KBM-7 (cell line): ENCODE measurements around the gene NTN4.
A peak's percentile ranks its signal among the peaks of the same experiment; 100 is the strongest.
"Not testable (repeated sequence)": the region's sequence is repeated elsewhere in the genome, so short reads cannot be mapped to it uniquely, and the experiment has no call there.

Experiments used
- DNase-seq: peaks from one replicate; pipeline ENCODE4 v3.0.0-alpha.2; 2015
- in situ Hi-C: fragments of 300-500 bp; cut with MboI; formaldehyde crosslinking; loops from 2 replicates; pipeline ENCODE4 v1.14.3; 2020; ENCODE audit warnings: low sequenced_read_pairs, low pct_unique_long_range_greater_than_20kb, mixed read lengths

NTN4 gene

GRCh38 chr12:95802482-95803270, 12.1 kb upstream of the NTN4 start:
- in situ Hi-C loops: no loop called here
- no peak for DNase-seq

- in situ Hi-C loops: no loop called here
- no peak for DNase-seq
These were observed 6.4 kb upstream of the NTN4 start for GRCh38 chr12:95796982-95797289.

- in situ Hi-C loops: no loop called here
- DNase-seq: no peak
These were observed 5.8 kb upstream of the NTN4 start for GRCh38 chr12:95796225-95796981.

- in situ Hi-C loops: no loop called here
- DNase-seq: peak; percentile 34
These were observed 619 bp upstream of the NTN4 start for GRCh38 chr12:95790917-95791849.

GRCh38 chr12:95789126-95790032, 1.2 kb downstream of the NTN4 start:
- no peak for DNase-seq

GRCh38 chr12:95788637-95789036, 1.9 kb downstream of the NTN4 start:
- no peak for DNase-seq
- in situ Hi-C loops: no loop called here

More at GRCh38 chr12:95789126-95790032, 1.2 kb downstream of the NTN4 start:
- in situ Hi-C loops: no loop called here

GRCh38 chr12:95787274-95787818, 3.2 kb downstream of the NTN4 start:
- no peak for DNase-seq
- in situ Hi-C loops: no loop called here

GRCh38 chr12:95784915-95785314, 5.6 kb downstream of the NTN4 start:
- DNase-seq: no peak
- in situ Hi-C loops: no loop called here

- in situ Hi-C loops: no loop called here
- DNase-seq: no peak
These were observed 6.3 kb downstream of the NTN4 start for GRCh38 chr12:95784286-95784685.

GRCh38 chr12:95775466-95775865, 15.1 kb downstream of the NTN4 start:
- in situ Hi-C loops, DNase-seq: not testable (repeated sequence)

GRCh38 chr12:95774311-95775045, 16.1 kb downstream of the NTN4 start:
- in situ Hi-C loops: no loop called here

GRCh38 chr12:95773320-95773719, 17.2 kb downstream of the NTN4 start:
- DNase-seq: no peak
- in situ Hi-C loops: no loop called here

More at GRCh38 chr12:95774311-95775045, 16.1 kb downstream of the NTN4 start:
- DNase-seq: no peak

- no peak for DNase-seq
- in situ Hi-C loops: no loop called here
These were observed 22.9 kb downstream of the NTN4 start for GRCh38 chr12:95767703-95768102.

GRCh38 chr12:95766356-95767019, 24.1 kb downstream of the NTN4 start:
- in situ Hi-C loops: no loop called here
- no peak for DNase-seq

GRCh38 chr12:95764848-95765247, 25.7 kb downstream of the NTN4 start:
- no peak for DNase-seq
- in situ Hi-C loops: no loop called here

- in situ Hi-C loops: no loop called here
These were observed 26.7 kb downstream of the NTN4 start for GRCh38 chr12:95763809-95764253.

GRCh38 chr12:95762123-95762785, 28.3 kb downstream of the NTN4 start:
- in situ Hi-C loops: no loop called here
- no peak for DNase-seq

More at GRCh38 chr12:95763809-95764253, 26.7 kb downstream of the NTN4 start:
- DNase-seq: no peak
